ENCODE results near the gene CDC26.

DNA sequence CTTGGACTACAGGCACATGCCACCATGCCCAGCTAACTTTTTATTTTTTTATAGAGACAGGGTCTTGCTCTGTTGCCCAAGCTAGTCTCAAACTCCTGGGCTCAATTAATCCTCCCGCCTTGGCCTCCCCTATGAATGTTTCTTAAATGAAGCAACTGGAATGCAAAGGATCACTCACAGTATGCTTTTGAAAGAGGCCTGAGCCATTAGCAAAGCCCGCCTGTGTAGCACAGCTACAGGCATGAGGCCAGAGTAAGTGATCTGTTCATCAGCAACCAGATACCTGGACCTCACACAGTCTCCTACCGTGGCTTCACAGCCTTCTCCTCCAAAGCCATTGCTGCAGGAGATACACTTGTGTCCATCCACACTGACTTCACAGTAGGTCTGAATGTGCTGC, 44.7 kb upstream of the CDC26 start:
- TF ChIP-seq, protein P1, sequence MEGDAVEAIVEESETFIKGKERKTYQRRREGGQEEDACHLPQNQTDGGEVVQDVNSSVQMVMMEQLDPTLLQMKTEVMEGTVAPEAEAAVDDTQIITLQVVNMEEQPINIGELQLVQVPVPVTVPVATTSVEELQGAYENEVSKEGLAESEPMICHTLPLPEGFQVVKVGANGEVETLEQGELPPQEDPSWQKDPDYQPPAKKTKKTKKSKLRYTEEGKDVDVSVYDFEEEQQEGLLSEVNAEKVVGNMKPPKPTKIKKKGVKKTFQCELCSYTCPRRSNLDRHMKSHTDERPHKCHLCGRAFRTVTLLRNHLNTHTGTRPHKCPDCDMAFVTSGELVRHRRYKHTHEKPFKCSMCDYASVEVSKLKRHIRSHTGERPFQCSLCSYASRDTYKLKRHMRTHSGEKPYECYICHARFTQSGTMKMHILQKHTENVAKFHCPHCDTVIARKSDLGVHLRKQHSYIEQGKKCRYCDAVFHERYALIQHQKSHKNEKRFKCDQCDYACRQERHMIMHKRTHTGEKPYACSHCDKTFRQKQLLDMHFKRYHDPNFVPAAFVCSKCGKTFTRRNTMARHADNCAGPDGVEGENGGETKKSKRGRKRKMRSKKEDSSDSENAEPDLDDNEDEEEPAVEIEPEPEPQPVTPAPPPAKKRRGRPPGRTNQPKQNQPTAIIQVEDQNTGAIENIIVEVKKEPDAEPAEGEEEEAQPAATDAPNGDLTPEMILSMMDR (IDR thresholded peaks at IDR 0.05 in 4 of 5, conservative IDR thresholded peaks at IDR 0.05 in 1 of 5), result no peak
- no peak for TF ChIP-seq POLR2A (IDR thresholded peaks at IDR 0.05)
